ENCODE data around the gene KLHL3.
"Not testable (repeated sequence)": the region's sequence is repeated elsewhere in the genome, so short reads cannot be mapped to it uniquely, and the experiment has no call there.

KLHL3 gene

GRCh38 chr5:137665678-137666460, 70.0 kb downstream of the KLHL3 start:
- DNase-seq: no peak

- no peak for DNase-seq
These were observed 75.5 kb downstream of the KLHL3 start for GRCh38 chr5:137660349-137660817.

GRCh38 chr5:137659209-137659608, 76.7 kb downstream of the KLHL3 start:
- DNase-seq: no peak

- DNase-seq: no peak
These were observed 77.6 kb downstream of the KLHL3 start for GRCh38 chr5:137658324-137658723.

GRCh38 chr5:137657073-137657472, 78.8 kb downstream of the KLHL3 start:
- no peak for DNase-seq

- DNase-seq: no peak
These were observed 79.3 kb downstream of the KLHL3 start for GRCh38 chr5:137656558-137656957.

GRCh38 chr5:137651022-137651421, 84.9 kb downstream of the KLHL3 start:
- DNase-seq: no peak

GRCh38 chr5:137649228-137649935, 86.5 kb downstream of the KLHL3 start:
- DNase-seq: no peak

- no peak for DNase-seq
These were observed 87.5 kb downstream of the KLHL3 start for GRCh38 chr5:137648361-137648760.

- DNase-seq: no peak
These were observed 88.5 kb downstream of the KLHL3 start for GRCh38 chr5:137647401-137647800.

- no peak for DNase-seq
These were observed 89.1 kb downstream of the KLHL3 start for GRCh38 chr5:137646761-137647160.

- DNase-seq: not testable (repeated sequence)
These were observed 92.8 kb downstream of the KLHL3 start for GRCh38 chr5:137643081-137643480.

GRCh38 chr5:137642091-137642490, 93.8 kb downstream of the KLHL3 start:
- no peak for DNase-seq

GRCh38 chr5:137641148-137641547, 94.7 kb downstream of the KLHL3 start:
- no peak for DNase-seq

- DNase-seq: no peak
These were observed 96.2 kb downstream of the KLHL3 start for GRCh38 chr5:137639645-137640044.

GRCh38 chr5:137638841-137639240, 97.0 kb downstream of the KLHL3 start:
- DNase-seq: no peak

GRCh38 chr5:137636830-137637714, 98.8 kb downstream of the KLHL3 start:
- no peak for DNase-seq

- DNase-seq: no peak
These were observed 99.8 kb downstream of the KLHL3 start for GRCh38 chr5:137636099-137636498.

GRCh38 chr5:137635521-137635921, 100.4 kb downstream of the KLHL3 start:
- DNase-seq: no peak

GRCh38 chr5:137633896-137634295, 102.0 kb downstream of the KLHL3 start:
- no peak for DNase-seq

GRCh38 chr5:137632716-137633115, 103.2 kb downstream of the KLHL3 start:
- no peak for DNase-seq

- DNase-seq: no peak
These were observed 104.4 kb downstream of the KLHL3 start for GRCh38 chr5:137631453-137631852.

- DNase-seq: no peak
These were observed 104.9 kb downstream of the KLHL3 start for GRCh38 chr5:137630972-137631370.

All from T1000 (cell line).